GM18873 (cell line): ENCODE measurements around the gene NRIP2.

Source experiments
- ATAC-seq: cut with Tn5 transposase; IDR thresholded peaks from one replicate; pipeline ENCODE4 v1.9.1; 2021; ENCODE audit warnings: mild to moderate bottlenecking, moderate library complexity, moderate number of reproducible peaks; ENCODE audit not compliant: unreplicated experiment, low FRiP score

Gene NRIP2

GRCh38 chr12:2851931-2852330 lies 17.1 kb upstream of the NRIP2 start:
- no peak for ATAC-seq

GRCh38 chr12:2845280-2845679 lies 10.4 kb upstream of the NRIP2 start:
- no peak for ATAC-seq

- ATAC-seq: no peak
Measured at GRCh38 chr12:2844786-2845185, 10.0 kb upstream of the NRIP2 start.

DNA sequence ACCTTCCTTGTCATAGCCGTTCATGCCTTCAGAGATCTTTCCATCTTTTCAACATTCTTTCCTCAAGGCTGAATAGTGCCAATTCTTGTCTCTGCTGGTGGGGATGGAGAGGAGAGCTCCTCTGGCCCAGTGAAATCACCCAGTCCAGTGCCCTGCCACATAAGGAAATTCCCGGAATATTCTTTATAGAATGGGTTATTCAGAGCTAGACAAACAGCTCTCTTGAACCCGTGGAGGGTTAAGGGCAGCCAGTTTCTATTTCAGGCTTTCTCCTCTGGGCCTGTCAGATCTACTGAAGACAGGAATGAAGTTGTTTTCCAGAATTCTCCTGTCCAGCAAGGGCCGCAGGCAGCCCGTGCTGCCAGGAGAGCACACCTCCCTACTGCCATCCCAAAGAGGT lies 8.1 kb upstream of the NRIP2 start:
- no peak for ATAC-seq

DNA sequence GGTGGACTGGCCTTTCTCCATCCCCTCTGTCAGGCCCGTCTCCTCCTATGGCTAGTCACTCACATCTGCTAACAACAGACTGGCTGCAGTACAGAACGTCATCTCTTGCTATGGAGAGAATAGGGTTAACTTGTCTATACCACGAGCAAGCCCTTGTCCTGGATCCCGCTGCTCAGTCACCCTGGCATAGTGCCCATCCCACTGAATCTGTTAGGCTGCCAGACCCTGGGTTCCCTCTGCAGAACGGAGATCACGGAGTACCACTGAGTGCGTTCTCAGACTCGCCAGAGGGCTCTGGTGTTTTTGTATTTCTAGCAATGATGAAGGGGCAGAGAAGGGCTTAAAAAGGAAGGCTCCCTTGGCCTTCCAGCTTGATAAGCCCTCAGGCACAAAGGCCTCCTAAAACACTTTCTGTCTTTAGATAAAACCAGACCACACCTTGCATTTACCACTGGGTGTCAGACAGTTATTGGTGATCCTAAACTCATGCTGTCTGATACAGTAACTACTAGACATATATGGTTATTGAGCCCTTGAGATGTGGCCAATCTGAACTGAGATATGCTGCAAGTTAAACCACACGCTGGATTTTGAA lies 6.3 kb upstream of the NRIP2 start:
- no peak for ATAC-seq

- ATAC-seq: no peak
Measured at GRCh38 chr12:2836574-2836973, 1.7 kb upstream of the NRIP2 start.

DNA sequence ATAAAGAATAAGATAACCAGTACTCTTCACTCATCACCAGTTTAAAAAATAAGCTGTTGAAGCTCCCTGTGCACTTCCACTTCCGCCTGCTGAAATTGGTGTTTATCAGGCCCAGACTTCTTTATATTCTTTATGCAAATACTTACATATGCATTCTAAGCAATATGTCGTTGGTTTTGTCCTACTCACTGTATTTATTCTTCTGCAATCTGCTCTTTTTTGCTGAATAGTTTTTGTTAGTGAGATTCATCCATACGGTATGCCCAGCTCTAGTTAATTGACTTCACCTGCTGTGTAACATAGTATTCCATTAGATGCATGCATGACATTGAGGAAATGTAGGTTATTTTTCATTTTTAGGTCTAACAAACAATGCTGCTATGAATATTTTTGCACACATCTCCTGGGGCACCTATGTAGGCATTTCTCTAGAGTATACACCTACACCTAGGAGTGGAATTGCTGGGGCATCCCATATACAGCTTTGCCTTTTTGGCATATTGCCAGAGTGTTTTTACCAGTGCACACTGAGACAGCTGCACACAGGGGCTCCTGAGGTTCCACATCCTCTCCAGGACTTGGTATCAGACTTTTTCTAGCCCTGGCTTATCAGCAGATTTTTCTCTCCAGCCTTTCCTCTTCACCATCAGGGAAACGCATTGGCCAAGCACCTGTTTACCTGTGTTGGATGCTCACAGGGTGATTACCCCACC lies 1.0 kb upstream of the NRIP2 start:
- ATAC-seq: no peak

DNA sequence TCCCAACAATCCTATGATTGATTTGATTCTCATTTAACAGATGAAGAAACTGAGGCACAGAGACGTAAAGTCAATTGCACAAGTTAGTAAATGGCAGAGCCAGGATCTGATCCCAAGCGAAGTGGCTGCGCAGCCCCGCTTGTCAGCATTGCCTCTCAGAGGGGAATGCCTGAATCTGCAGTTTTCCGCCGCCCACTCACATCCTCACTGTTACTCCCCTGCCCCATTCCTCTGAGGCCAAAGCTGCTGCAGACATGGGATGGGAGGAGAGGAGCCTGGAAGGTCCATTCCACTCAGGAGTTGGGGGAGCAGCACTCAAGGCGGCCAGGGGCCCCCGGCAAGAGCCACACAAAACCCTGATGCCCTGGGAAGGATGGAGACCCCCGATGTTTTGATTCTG lies 1.0 kb downstream of the NRIP2 start:
- ATAC-seq: no peak

DNA sequence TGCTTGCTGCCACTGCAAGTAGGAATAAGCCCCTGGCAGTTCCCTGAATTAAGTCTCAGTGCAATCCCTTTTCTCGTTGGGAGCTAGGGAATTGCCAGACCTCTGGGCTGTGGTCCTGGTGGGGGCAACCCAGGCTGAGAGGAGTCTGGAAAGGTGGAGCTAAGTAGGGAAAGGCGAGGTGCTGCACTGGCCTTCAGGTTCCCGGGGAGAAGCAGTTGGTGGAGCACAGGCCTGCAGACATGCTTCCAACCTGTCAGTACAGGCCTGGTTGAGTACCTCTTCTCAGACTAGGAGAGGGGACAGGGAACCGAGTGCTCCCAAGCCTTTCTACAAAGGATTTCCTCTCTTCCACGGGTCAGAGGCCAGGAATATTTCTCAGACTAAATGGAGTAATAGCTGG lies 1.5 kb downstream of the NRIP2 start:
- no peak for ATAC-seq

DNA sequence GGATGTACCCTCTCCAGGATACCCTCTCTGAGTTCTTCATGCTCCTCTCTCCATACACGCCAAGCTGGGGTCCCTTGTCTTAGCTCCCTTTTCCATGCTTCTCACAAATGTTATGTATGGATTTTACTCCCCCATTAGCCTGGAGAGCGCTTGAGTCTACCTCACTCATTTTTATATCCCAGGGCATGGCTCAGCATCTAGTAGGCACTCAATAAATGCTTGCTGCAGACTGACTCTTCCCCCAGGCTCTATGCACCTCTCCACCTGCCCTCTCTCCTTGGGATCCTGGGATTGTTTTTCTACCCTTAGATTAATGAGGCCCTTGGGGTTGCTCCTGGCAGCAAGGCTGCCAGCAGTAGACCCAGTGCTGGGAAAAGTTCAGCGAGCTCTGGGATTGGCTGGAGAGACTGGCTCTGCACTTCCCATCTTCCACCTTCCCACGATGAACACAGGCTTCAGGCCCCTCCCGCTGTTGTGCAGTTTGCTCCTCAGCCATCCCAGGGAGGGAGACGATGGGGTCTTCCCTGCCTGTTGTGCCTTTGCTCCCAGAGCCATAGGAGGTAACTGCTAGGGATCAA lies 2.2 kb downstream of the NRIP2 start:
- no peak for ATAC-seq

GRCh38 chr12:2829275-2829674 lies 5.6 kb downstream of the NRIP2 start:
- no peak for ATAC-seq

DNA sequence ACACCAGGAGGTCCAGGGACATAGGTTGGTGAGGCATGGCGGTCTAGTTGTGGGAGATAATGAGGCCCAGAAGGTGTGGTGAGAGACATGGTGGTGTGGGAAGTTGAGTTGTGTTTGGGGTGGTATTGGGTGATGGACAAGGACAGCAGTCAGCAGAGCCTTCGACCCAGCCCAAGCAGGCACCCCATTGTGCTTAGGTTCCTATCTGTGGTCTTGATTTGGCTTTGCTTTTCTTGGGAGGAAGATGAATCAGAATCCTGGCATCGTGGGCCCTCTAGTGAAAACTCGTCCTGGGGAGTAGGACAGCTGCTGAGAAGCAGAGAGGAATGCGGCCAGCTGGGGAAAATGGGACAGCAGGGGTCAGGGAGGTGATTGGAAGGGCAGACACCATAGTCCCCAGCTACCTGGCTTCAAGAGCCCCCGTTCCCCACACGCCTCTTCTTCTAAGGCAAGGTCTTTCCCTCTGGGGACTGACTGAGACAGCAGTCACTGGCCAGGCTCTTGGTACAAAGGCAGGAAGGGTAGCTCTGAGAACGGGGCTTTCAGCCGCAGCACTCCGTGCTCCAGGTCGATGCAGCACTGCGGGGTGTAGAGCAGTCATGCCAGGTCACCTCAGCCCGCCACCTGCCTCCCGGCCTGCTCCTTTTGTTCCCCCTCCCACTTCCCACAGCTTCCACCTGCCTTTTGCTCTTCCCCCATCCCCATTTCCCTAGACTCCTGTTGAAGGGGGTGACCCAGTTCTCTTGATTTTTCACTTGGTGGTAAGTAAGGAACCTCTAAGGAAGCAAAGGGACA lies 7.9 kb downstream of the NRIP2 start:
- no peak for ATAC-seq

DNA sequence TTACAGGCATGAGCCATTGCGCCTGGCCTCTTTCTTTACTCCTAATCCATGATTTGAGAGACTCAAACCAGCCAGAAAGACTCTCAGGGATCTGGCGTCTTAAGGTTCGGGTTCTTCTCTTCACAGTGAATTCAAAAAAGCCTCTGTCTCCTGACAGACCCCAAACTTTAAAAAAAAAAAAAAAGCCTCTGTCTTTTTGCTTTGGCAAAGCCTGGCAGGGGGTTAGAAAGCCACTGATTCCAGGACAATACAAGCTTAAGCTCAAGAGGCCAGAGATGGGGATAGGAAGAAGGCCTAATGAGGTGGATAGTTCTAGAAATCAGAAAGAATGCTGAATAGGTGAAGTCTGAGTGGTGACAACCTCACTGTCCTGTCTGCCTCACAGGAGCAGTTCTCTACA lies 8.8 kb downstream of the NRIP2 start:
- no peak for ATAC-seq

DNA sequence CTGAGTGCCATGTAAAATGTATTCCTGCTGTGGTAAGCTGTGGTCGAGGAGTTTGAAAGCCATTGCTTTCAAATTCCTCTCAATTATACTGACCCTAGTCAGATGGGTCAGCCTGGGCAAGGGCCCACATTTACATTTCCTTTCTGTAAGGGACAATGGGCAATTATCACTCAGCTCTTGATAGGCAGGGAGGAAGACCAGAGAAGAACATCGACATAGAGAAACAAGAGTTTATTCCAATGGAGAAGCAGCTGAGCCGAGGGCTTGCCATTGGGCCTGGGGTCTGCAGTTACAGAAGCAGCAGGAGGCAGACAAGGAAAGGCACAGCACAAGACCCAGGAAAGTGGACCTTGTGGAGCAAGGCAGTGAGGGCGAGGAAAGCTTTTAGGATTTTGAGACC lies 9.7 kb downstream of the NRIP2 start:
- ATAC-seq: no peak

DNA sequence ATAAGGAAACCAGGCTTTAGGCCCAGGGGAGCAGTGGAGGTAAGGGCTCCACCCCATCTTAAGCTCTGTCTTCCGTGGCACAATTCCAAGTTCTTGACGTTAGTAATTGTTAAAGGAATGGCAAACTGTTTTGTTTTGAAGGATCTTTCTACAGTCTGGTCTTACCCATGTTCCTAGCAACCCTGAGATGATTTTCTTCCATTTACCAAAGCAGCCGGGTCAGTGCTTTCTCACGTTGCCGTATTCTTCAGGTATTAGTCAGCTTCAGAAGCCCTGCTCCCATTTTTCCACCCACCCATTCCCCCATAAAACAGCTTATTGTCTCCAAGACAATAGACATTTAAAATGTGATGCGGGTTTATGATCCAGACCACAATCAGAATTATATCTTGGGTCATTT lies 10.3 kb downstream of the NRIP2 start:
- no peak for ATAC-seq

DNA sequence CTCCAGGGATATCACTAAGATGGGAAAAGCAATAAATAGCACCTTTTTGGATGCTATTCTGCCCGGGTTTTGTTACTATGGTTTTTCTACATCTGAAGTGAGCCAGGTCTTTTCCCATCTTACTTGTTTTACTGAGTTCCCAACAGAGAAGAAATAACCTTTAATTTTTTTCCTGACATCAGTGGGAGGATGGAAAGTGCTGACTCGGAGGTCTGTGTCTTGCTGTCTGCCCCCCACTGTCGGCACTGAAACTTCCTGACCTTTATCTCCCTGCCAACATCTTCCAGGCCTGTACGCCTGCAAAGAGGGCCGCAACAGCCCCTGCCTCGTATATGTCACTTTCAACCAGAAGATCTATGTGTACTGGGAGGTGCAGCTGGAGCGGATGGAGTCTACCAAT lies 11.4 kb downstream of the NRIP2 start:
- no peak for ATAC-seq

- ATAC-seq: no peak
Measured at GRCh38 chr12:2820432-2820831, 14.4 kb downstream of the NRIP2 start.

GRCh38 chr12:2819810-2820209 lies 15.0 kb downstream of the NRIP2 start:
- no peak for ATAC-seq

DNA sequence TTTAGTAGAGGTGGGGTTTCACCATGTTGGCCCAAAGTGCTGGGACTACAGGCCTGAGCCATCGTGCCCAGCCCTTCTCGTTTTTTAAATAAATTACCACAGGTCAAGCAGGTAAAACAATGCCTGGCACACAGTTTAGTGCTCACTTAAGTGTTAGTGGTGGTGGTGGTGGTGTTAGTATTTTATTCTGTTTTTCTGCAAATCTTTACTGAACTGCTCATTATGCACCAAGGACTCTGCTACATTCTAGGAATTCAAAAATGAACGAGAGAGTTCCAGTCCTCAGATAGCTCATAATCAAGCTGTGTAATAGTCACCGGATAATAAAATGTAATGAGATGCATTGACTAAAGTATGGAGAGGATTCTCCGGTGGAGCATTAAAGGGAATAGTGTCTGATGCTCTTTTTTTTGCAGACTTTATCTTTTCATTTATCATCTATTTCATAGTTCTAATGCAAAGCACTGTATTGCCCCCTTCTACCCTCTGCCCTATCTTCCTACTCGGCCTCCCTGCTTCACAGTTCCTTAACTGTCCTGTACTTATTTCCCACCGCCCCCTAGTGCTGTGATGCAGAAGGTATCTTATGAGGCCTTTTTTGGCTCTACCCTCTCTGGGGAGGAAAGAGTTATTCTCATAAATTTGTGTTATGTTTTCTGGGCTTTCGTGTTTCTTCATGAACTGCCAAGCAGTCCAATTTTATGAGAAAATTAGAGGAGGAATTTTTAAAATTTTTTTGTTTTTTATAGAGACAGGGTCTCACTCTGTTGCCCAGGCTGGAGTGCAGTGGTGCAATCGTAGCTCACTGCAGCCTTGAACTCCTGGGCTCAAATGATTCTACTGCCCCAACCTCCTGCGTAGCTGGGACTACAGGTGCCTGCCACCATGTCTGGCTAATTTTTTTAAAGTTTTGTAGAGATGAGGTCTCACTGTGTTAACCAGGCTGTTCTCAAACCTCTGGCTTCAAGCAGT lies 21.3 kb downstream of the NRIP2 start:
- no peak for ATAC-seq
